SIG-M5 treated with dmso at 0.1 percent for 504 hours (cell line): ENCODE measurements around the gene SYNE1.

Source experiments
- DNase-seq: peaks from one replicate; lab custom pipeline; 2025; ENCODE audit not compliant: unreplicated experiment; lab: John Stamatoyannopoulos, UW

SYNE1 gene

GRCh38 chr6:152380993-152381898, 255.9 kb downstream of the SYNE1 start:
- DNase-seq: no peak

GRCh38 chr6:152380351-152380767, 256.8 kb downstream of the SYNE1 start:
- no peak for DNase-seq

DNA sequence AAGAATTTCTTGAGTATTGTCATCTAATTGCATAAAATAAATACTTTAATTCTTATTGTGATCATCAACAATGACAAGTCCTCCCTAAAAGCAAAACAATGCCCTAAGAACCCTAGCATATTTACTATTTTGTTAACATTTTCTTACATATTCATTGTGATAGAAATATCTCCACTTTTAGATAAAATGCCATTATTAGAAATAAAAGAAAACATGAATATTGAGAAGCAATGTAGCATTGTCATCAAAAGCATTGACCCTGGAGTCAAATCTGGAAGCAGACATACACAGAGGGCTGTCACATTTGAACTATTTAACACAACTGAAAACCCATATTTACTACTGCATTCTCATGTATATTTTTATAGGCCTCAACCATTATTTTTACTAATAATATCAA, 257.7 kb downstream of the SYNE1 start:
- DNase-seq: no peak

DNA sequence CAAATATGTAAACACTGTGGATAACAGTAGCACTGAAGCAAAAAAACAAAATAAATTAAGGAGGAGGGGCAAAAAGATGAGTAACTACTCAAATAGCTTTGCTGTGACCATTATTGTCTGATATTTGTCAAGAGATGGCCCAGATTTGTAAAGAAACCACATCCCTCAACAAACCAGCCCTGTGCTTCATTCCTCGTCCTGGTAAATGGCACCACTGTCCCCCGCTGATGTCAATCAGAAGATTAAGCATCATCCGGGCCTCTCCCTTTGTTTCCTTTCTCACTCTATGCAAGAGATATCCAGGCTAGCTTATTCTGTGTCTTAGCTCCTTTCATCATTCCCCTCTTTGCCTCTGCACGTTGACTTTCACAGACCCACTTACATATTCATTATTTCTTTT, 259.0 kb downstream of the SYNE1 start:
- DNase-seq: no peak

DNA sequence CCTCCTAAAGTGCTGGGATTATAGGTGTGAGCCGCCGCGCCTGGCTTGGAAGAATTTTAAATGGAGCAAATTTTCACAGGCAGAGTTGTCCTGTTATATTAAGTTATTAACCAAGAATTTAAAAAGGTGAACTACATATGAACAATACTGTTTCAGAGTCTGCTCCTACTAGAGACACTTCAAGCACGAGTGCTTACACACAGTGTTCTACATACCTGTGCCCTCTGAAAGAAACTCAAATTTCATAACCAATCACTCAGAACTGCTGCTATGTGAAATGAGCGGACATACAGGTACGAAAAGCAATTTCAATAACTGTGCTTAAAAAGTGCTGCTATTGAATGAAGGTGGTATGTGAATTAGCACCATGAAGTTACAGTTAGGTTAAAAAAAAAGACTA, 262.0 kb downstream of the SYNE1 start:
- no peak for DNase-seq

GRCh38 chr6:152372945-152373344, 264.2 kb downstream of the SYNE1 start:
- no peak for DNase-seq

- DNase-seq: no peak
Observed at GRCh38 chr6:152371775-152372174, 265.4 kb downstream of the SYNE1 start.

DNA sequence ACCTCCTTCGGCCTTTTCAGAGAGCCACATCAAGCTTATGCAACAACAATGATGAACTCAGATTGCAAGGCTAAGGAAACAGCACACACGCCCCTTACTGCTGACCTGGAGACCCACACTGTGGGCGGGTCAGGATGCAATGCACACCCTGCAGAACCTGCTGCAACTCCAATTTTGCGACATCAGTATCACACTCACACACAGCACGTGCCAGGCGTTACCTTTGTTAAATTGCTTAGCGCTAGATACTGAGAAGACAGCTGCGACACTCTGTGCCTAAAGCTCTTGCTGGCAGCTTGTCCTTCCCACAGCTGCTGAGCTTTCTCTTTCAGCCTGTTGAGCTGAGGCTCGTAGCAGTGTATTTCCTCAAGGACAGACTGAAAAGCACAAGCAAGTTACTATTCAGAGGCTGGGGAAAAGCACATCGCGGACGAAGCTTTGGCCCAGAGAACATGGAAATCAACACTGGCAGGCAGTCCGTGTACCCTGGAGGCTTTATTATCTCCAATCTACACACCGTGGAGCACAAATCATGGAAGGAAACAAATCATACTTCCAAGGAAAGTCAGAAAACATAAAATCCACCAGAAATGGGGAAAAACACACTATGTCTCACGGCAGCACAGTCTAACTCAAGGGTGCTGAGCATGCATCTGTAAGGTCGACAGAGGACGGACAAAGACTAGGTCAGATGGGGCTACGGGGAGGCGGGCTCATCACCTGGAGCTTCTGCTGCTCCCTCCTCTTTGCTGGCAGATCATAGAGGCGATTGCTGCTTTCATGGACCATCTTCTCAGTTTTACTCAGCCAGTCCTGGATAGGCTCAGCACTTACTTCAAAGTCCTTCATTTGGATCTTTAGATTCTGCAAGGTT, 268.2 kb downstream of the SYNE1 start:
- DNase-seq: no peak

DNA sequence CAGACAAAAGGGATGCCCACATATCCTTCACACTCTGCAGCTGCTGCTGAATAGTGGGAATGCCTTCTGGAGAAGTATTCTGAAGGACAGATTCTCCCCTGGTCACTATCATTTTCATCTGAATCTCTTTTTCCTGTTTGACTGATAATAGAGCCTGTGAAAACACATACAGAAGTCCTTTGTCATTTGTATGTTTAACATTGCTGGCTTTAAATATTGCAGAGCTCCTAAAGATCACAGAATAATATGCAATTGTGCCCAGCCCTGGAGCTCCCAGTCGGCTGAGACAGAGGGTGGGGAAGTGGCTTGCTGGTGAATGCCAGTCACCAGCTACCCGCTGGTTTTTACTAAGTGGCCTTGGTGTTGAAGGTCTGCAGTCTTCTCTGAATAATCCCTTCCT, 272.3 kb downstream of the SYNE1 start:
- DNase-seq: no peak

DNA sequence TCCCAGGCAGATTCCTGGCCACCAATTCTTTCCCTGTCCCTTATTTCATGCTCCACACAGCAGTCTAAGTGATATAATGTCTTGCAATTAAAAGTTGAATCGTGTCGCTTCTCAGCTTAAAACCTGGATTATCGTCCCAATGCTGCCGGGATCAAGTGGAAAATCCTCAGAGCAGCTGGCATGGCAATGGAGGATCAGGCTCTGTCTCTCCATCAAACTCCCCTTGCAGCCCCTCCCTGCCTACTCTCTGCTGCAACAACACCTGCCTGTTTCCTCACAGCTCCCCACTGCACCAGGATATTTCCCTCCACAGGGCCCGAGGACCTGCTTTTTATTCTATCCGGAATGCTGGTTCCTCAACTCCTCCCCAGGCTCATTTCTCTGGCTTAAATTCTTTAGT, 277.1 kb downstream of the SYNE1 start:
- no peak for DNase-seq

DNA sequence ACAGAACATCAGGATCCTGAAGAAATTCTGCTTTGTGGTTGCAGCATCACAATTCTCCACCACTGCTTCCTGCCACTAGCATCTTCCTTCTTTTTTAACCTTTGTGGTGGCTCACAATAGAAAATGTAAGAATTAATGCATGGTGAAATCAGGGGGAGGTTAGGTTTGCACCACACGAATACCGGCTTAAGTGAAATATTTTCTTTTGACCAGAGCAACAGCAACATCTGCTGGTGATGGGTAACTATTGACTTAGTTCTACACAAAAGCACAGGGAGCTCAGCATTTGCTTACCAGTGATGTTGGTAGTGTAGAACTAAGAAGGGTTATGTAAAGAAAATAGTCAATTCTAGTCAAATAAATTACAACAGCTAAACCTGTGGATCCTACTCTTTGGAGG, 280.5 kb downstream of the SYNE1 start:
- peak; percentile 73 for DNase-seq

DNA sequence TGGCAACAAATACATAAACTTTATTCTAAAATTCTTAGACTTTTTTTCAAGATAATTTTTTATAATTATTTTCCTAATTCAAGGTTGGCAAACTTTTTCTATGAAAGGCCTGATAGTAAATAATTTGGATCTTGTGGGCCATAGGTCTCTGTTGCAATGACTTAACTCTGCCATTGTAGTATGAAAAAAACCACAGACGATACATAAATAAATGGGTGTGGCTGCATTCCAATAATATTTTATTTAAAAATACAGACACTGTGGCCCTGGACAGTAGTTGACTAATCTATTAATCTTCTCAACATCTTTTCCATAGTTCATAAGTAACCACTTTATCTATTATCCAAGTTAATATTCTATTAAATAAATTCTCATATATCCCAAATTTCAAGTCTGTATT, 281.1 kb downstream of the SYNE1 start:
- no peak for DNase-seq

DNA sequence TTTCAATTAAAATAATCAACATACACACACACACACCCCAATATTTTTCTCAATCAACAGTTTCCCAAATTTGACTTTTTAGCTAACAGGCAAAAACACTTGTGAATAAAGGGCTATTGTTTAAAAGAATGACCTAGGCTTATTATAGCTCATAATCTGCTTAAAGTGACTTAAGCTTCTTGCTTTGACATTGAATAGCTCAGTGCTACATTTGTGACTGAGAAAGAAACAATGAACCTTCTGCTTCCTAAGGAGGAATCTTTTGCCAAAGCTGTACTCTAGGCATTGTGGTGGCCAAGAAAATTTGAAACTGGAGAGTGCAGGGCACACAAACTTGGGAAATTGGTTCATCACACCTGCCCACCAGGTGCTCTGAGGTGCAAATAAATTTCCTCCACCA, 282.0 kb downstream of the SYNE1 start:
- DNase-seq: no peak

GRCh38 chr6:152353440-152353839, 283.7 kb downstream of the SYNE1 start:
- DNase-seq: no peak

- no peak for DNase-seq
Observed at GRCh38 chr6:152351742-152352141, 285.4 kb downstream of the SYNE1 start.

GRCh38 chr6:152351110-152351509, 286.1 kb downstream of the SYNE1 start:
- DNase-seq: no peak

GRCh38 chr6:152348116-152348515, 289.0 kb downstream of the SYNE1 start:
- no peak for DNase-seq

DNA sequence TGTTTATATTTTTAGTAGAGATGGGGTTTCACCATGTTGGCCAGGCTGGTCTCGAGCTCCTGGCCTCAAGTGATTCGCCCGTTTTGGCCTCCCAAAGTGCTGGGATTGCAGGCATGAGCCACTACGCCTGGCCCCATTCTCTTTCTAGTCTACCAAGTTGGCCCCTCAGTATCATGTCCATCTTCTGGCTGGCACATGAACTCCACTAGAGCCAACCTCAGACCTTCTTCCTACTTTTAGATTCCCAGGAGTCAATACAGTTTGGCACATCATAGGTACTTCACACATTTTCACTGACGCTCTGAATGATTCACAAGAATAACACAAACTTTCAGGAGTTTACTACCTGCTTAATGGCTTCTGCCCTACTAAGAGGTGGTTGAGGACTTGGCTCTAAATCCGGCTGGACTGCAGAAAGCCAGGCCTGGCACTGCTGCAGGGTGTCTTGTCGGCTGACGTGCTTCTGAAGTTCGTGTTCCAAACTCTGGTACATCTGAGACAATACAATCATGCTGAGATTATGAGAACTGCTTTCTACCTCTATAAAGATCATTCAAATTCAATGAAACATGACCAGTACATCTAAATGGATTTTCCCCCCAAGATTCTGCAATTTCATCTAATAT, 293.3 kb downstream of the SYNE1 start:
- no peak for DNase-seq

DNA sequence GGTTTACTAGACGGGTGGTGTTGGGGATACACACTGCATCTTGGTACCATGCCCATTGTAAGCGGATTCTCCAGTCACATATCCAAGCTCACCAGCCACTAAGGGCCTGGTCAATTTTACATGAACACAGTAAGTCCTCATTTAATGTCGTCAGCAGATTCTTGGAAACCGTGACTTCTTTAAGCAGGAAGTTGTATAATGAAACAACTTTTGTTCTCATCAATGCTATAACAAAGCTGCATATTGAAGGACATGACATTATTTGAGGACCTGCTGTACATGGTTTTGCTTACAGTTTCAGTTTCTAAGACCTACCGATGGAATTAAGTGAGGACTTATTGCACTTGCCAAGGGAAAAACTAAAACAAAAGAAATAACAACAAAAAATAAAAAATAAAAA, 295.6 kb downstream of the SYNE1 start:
- no peak for DNase-seq

DNA sequence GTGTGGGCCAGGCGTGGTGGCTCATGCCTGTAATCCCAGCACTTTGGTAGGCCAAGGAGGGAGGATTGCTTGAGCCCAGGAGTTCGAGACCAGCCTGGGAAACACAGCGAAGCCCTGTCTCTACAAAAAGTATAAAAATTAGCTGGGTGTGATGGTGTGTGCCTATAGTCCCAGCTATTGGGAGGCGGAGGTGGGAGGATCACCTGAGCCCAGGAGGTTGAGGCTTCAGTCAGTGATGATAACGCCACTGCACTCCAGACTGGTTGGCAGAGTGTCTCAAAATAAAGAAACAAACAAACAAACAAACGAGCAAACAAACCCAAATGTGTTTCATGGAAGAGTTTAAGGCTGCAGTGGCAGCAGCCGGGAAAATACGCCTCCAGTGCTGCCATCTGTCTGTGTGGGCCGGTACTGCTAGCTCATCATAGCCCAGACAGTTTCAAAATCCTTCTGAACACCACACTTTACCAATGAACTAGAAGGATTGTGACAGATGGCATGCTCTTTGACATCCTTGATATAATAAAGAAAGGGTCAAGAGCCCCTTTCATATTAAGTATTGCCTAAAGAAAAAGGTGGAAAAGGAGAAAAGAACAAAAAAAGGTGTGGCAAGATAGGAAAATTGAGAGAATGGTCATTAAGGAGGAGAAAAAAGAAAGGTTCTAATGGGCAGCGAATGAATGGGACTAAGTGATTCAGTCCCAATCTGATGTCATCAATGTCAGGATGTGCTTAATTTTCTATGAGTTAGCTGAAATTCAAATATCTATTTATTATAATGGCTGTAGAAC, 298.6 kb downstream of the SYNE1 start:
- peak; percentile 3 for DNase-seq

DNA sequence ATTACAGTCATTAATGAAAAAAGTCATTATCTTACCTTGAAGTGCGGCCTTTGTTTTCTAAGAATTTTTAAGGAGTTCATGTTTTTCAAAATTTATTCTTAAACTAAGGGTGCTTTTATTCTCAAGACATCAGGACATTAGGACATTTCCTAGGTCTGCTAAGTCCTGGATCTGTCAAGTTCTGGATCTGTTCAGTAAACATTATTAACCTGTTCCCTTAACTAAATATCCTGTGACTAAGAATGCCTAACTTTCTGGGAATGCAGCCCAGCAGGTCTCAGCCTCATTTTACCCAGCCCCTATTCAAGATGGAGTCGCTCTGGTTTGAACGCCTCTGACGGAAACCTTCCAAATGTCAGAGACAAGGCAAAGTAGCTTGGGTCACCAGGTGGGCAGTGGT, 302.6 kb downstream of the SYNE1 start:
- no peak for DNase-seq
